ENCODE results near the gene E2F6. TPM values are rescaled to one million over a fixed set of nuclear protein-coding genes. Genes with fewer than 3 reads are reported as not detected.

Gene E2F6
- polyA plus RNA-seq, 1 experiment = 17.9 TPM

DNA sequence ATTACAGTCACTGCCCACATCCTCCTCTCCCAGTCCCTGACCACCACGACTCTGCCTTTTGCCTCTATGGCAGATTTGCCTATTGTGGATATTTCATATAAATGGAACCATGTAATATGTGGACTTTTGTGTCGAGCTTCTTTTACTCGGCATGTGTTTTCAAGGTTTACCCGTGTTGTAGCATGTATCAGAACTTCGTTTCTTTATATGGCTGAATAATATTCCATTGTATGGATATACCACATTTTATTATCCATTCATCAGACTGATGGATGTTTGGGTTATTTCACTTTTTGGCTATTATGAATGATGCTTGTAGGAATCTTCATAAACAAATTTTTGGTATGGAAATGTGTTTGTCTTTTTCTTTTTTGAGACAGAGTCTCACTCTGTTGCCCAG, 24.2 kb upstream of the E2F6 start:
- ChIA-PET POLR2A (no interaction called here), CTCF (no interaction called here)
- no peak for DNase-seq (ENCODE audit: low read depth, low spot score)
- no peak overlapping the region for H3K27ac ChIP-seq (ENCODE audit: low read depth, low read length)
- no peak for TF ChIP-seq CTCF (IDR thresholded peaks at IDR 0.05; ENCODE audit: low read depth, low read length)
- no peaks in the 10 kb centered on the region for H3K9me3 ChIP-seq (ENCODE audit: control insufficient read depth, insufficient read depth, low read length)
- peaks cover 36% of the 10 kb centered on the region for H3K27me3 ChIP-seq (ENCODE audit: control insufficient read depth, insufficient read depth, low read length)
- no peak overlapping the region for H3K4me3 ChIP-seq (ENCODE audit: low read depth, low read length)

DNA sequence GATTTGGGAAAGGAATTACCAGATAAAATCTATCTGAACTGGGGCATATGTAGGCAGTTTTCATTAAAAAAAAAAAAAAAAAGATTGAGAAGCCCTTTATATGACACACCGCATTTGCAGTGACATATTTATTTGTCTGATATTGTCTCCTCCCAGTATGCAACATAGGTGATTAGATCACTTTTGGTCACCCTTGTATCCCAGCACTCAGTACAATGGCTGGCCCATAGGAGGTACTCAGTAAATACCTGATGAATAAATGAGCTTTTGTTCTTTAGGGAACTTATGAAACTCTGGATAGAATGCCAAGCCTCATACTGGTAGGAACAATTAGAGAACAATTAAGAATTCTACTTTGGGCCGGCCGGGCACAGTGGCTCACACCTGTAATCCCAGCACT, 22.8 kb upstream of the E2F6 start:
- TF ChIP-seq CTCF (IDR thresholded peaks at IDR 0.05; ENCODE audit: low read depth, low read length) = no peak
- POLR2A ChIA-PET = no interaction called here
- CTCF ChIA-PET = no interaction called here
- peaks cover 42% of the 10 kb centered on the region for H3K27me3 ChIP-seq (ENCODE audit: control insufficient read depth, insufficient read depth, low read length)
- no peak for DNase-seq (ENCODE audit: low read depth, low spot score)
- no peak overlapping the region for H3K4me3 ChIP-seq (ENCODE audit: low read depth, low read length)
- H3K27ac ChIP-seq (ENCODE audit: low read depth, low read length) = no peak overlapping the region
- no peaks in the 10 kb centered on the region for H3K9me3 ChIP-seq (ENCODE audit: control insufficient read depth, insufficient read depth, low read length)

- no peak for DNase-seq (ENCODE audit: low read depth, low spot score)
- CTCF ChIA-PET = interaction anchor here (1.0 to 2.0 kb wide), 4 partner anchors 10 to 352 kb away, joined by 3 to 10 read pairs (median 6); no protein-coding TSS in a partner anchor
- Histone ChIP-seq H3K4me3 (ENCODE audit: low read depth, low read length) (no peak overlapping the region), H3K27me3 (ENCODE audit: control insufficient read depth, insufficient read depth, low read length) (peaks cover 64% of the 10 kb centered on the region), H3K9me3 (ENCODE audit: control insufficient read depth, insufficient read depth, low read length) (no peaks in the 10 kb centered on the region; the same call in 1 of the 2 replicates), H3K27ac (ENCODE audit: low read depth, low read length) (no peak overlapping the region)
- no peak for TF ChIP-seq CTCF (IDR thresholded peaks at IDR 0.05; ENCODE audit: low read depth, low read length)
- POLR2A ChIA-PET = no interaction called here
These were observed 18.1 kb upstream of the E2F6 start for GRCh38 chr2:11483806-11484617.

DNA sequence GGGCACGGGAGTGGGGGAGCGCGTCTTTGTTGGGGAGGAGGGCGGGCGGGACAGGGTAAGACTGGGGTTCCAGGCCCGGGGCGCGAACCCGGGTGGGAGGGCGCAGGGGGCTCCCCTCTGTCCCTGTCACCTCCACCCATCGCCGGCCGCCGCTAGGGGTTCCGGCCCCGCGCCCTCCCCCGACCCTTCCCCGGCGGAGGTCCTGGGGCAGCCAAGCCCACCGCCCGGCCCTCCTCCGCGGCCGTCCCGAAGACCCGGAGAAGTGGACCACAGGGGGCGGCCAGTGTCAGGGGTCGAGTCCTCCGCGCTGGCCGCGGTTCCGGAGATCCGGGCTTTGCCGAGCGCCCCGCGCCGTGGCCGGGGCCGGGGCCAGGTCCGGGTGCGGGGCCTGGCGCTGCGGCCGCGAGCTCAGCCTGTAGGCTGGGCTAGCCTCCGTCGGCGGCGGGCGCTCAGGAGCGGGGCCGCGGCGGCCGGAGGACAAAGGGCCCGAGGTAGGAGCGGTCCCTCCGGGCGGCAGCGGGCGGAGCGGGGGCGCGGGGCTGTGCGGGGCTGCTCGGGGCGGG, 16.6 kb upstream of the E2F6 start:
- POLR2A ChIA-PET = interaction anchor here (0.5 kb wide), 1 partner anchor 1052 kb away, joined by 3 read pairs; no protein-coding TSS in a partner anchor
- no peak for DNase-seq (ENCODE audit: low read depth, low spot score)
- Histone ChIP-seq H3K4me3 (ENCODE audit: low read depth, low read length) (peak overlapping the region; percentile 52; the same call in 1 of the 2 replicates), H3K27me3 (ENCODE audit: control insufficient read depth, insufficient read depth, low read length) (peaks cover 64% of the 10 kb centered on the region), H3K9me3 (ENCODE audit: control insufficient read depth, insufficient read depth, low read length) (no peaks in the 10 kb centered on the region; the same call in 1 of the 2 replicates), H3K27ac (ENCODE audit: low read depth, low read length) (no peak overlapping the region)
- CTCF ChIA-PET = interaction anchor here (6.6 kb wide), 1 partner anchor 101 kb away, joined by 193 read pairs; no protein-coding TSS in a partner anchor
- no peak for TF ChIP-seq CTCF (IDR thresholded peaks at IDR 0.05; ENCODE audit: low read depth, low read length)

Data from AG04450 (cell line).